Vagina (tissue), 2 donors: ENCODE measurements around the gene C4BPA.

ENCODE experiments used
- POLR2A ChIP-seq, 2 donors: fragments of 450-650 bp; IDR thresholded peaks; one replicate each; pipeline ENCODE4 v1.6.1; 2017; ENCODE audit warnings: antibody characterized with exemption in 2 of 2, mild to moderate bottlenecking in 2 of 2, moderate library complexity in 2 of 2
- POLR2AphosphoS5 ChIP-seq, 2 donors: sonication (generic); formaldehyde crosslinking; IDR thresholded peaks; one replicate each; pipeline ENCODE4 v1.9.0; 2017; ENCODE audit warnings: antibody characterized with exemption in 2 of 2, mild to moderate bottlenecking in 2 of 2, low read depth in 1 of 2; ENCODE audit not compliant: insufficient read depth in 1 of 2

DNA sequence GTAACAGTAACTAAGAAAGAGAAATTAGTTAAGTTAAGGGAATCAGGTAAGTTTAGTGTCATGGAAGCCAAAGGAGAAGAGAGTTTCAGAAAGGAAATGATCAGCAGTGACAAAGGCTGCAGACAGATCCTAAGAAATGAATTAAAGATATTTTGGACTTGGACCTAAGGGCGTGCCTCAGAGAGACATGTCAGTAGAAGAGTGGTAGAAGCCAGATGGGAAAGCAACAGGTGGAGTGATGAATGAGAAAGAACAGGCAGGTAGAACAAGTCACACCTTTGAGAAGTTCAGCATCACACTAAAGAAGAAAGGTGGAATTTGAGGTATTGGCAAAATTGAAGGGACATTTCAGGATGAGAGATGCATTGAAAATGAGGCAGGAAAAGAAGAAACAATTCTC is 1.4 kb upstream of the C4BPA start:
- TF ChIP-seq POLR2A (IDR thresholded peaks at IDR 0.05) (no peak), POLR2AphosphoS5 (IDR thresholded peaks at IDR 0.05; ENCODE audit: insufficient read depth in 1 of 2, low read depth in 1 of 2) (no peak)
